CD14-positive monocyte (primary cell): ENCODE data around the gene REEP2. TPM values are rescaled to one million over a fixed set of nuclear protein-coding genes. Genes with fewer than 3 reads are reported as not detected.
A peak's percentile ranks its signal among the peaks of the same experiment; 100 is the strongest.
"Not testable (repeated sequence)": the region's sequence is repeated elsewhere in the genome, so short reads cannot be mapped to it uniquely, and the experiment has no call there.

Experiments
- DNase-seq, 3 donors: peaks; one replicate each; pipeline ENCODE4 v3.0.0-alpha.2; 2011 to 2022
- H2AFZ ChIP-seq: 2 replicates; pipeline ENCODE4 v1.6.0; 2012; ENCODE audit warnings: mild to moderate bottlenecking, low read depth, low read length, inconsistent platforms; ENCODE audit not compliant: insufficient read depth, poor library complexity, severe bottlenecking
- H3K27ac ChIP-seq, 2 donors: 1 replicate in 1 of 2; 2 replicates in 1 of 2; pipeline ENCODE4 v1.5.1; 2012 to 2013; ENCODE audit warnings: low read length in 2 of 2, control low read depth in 1 of 2, inconsistent platforms in 1 of 2, low read depth in 1 of 2, mild to moderate bottlenecking in 1 of 2
- H3K27me3 ChIP-seq, 2 donors: one replicate each; pipeline versions ENCODE4 v1.6.0 to v1.6.1; 2011 to 2013; ENCODE audit warnings: low read length in 2 of 2; ENCODE audit not compliant: control insufficient read depth in 2 of 2, insufficient read depth in 2 of 2
- H3K36me3 ChIP-seq, 2 donors: replicated peaks in 1 of 2; 1 replicate in 1 of 2; 2 replicates in 1 of 2; pipeline versions ENCODE4 v1.5.1 to v1.6.1; 2012 to 2013; ENCODE audit warnings: low read length in 2 of 2, control low read depth in 1 of 2, inconsistent platforms in 1 of 2, mild to moderate bottlenecking in 1 of 2; ENCODE audit not compliant: insufficient read depth in 2 of 2, control insufficient read depth in 1 of 2
- H3K4me1 ChIP-seq, 2 donors: 1 replicate in 1 of 2; 2 replicates in 1 of 2; pipeline versions ENCODE4 v1.5.1 to v1.6.1; 2012 to 2013; ENCODE audit warnings: low read length in 2 of 2, control low read depth in 1 of 2, inconsistent platforms in 1 of 2, mild to moderate bottlenecking in 1 of 2, moderate library complexity in 1 of 2; ENCODE audit not compliant: insufficient read depth in 2 of 2, control insufficient read depth in 1 of 2
- H3K4me2 ChIP-seq: replicated peaks from 2 replicates; pipeline ENCODE3; 2012; ENCODE audit warnings: low read length, moderate library complexity, mild to moderate bottlenecking; ENCODE audit not compliant: poor library complexity, severe bottlenecking; ENCODE audit errors: extremely low read depth
- H3K4me3 ChIP-seq, 3 experiments: fragments of 200-600 bp in 1 of 3; sonication (generic) in 1 of 3; replicated peaks in 1 of 3; 1 replicate in 2 of 3; 2 replicates in 1 of 3; pipeline ENCODE4 v1.5.1; 2011 to 2013; ENCODE audit warnings: low read length in 3 of 3, mild to moderate bottlenecking in 3 of 3, control low read depth in 2 of 3, low read depth in 2 of 3, inconsistent platforms in 1 of 3, moderate library complexity in 1 of 3
- H3K79me2 ChIP-seq: 2 replicates; pipeline ENCODE4 v1.6.0; 2012; ENCODE audit warnings: mild to moderate bottlenecking, control low read depth, inconsistent platforms, low read length, moderate library complexity; ENCODE audit not compliant: insufficient read depth
- H3K9ac ChIP-seq: 2 replicates; pipeline ENCODE4 v1.6.0; 2017; ENCODE audit warnings: low read length, mild to moderate bottlenecking; ENCODE audit not compliant: insufficient read depth, poor library complexity, severe bottlenecking
- H3K9me3 ChIP-seq, 2 donors: replicated peaks in 1 of 2; 1 replicate in 1 of 2; 2 replicates in 1 of 2; pipeline versions ENCODE4 v1.5.1 to v1.6.1; 2012 to 2013; ENCODE audit warnings: low read length in 2 of 2, control low read depth in 1 of 2; ENCODE audit not compliant: control insufficient read depth in 1 of 2, insufficient read depth in 1 of 2
- H4K20me1 ChIP-seq: 2 replicates; pipeline ENCODE4 v1.6.0; 2012; ENCODE audit warnings: mild to moderate bottlenecking, low read length, control low read depth, moderate library complexity; ENCODE audit not compliant: insufficient read depth
- H3K27ac Mint-ChIP-seq, 7 donors: one replicate each; pipeline ENCODE4 v1.8.0; 2020; ENCODE audit warnings: mild to moderate bottlenecking in 7 of 7, mixed read lengths in 7 of 7, moderate library complexity in 6 of 7, inconsistent platforms in 2 of 7
- H3K27me3 Mint-ChIP-seq, 3 donors: one replicate each; pipeline ENCODE4 v1.8.0; 2021 to 2022; ENCODE audit warnings: low read depth in 3 of 3, mild to moderate bottlenecking in 3 of 3, mixed read lengths in 3 of 3, moderate library complexity in 3 of 3, inconsistent platforms in 1 of 3
- H3K36me3 Mint-ChIP-seq, 2 donors: one replicate each; pipeline ENCODE4 v1.8.0; 2020; ENCODE audit warnings: mixed read lengths in 2 of 2, inconsistent platforms in 1 of 2, mild to moderate bottlenecking in 1 of 2
- H3K4me1 Mint-ChIP-seq: one replicate; pipeline ENCODE4 v1.8.0; 2020; ENCODE audit warnings: mild to moderate bottlenecking, mixed read lengths
- H3K4me3 Mint-ChIP-seq, 2 donors: one replicate each; pipeline ENCODE4 v1.8.0; 2020; ENCODE audit warnings: mild to moderate bottlenecking in 2 of 2, mixed read lengths in 2 of 2, moderate library complexity in 1 of 2
- H3K9me3 Mint-ChIP-seq, 7 donors: one replicate each; pipeline ENCODE4 v1.8.0; 2020 to 2022; ENCODE audit warnings: mixed read lengths in 7 of 7, mild to moderate bottlenecking in 6 of 7, moderate library complexity in 6 of 7, inconsistent platforms in 2 of 7
- WGBS: methylation state at CpG from one replicate; pipeline ENCODE4 v1.1.5; 2013; ENCODE audit warnings: missing lambda C conversion rate; ENCODE audit not compliant: insufficient coverage; 5-methylcytosine and 5-hydroxymethylcytosine counted together
- intact Hi-C, 2 donors: fragments of 100-400 bp; cut with micrococcal nuclease; formaldehyde crosslinking; loops; one replicate each; pipeline versions ENCODE4 v1.15.0 to v1.15.1; 2023
- polyA plus RNA-seq, 3 donors: library from polyadenylated mRNA; depleted of rRNA in 1 of 3; unstranded in 2 of 3; stranded (reverse) in 1 of 3; fragments of 300-500 nt in 2 of 3; fragments of >200 nt in 1 of 3; fragmentation: Illumina TruSeq in 2 of 3; gene quantifications; 1 replicate in 2 of 3; 2 replicates in 1 of 3; pipeline ENCODE4 v1.2.3, GENCODE V29; 2012 to 2021
- TF ChIP-seq, protein P1 (sequence below): fragments of 200-600 bp; IDR thresholded peaks from one replicate; pipeline ENCODE4 v1.8.0; 2022; ENCODE audit warnings: antibody characterized with exemption, mild to moderate bottlenecking

Gene REEP2
- polyA plus RNA-seq, 3 donors = not detected

DNA sequence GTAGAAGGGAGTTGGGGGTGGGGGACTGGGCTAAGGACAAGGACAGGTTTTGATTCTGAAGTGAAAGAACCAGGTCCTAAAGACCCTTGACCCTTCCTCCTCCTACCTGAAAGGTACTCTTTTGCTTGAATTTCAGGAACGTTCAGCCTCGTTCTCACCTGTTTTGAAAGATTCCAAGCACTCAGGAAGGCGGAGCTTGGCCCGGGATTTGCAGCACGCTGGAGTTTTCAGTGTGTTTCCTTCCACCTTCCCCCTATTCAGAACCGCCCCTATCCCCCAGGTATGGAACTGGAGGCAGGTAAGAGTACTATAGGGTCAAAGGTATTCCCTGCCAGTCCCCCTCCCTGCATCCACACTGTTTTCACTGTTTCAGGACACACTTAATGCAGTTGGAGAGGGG is 33.5 kb downstream of the REEP2 start:
- H3K79me2 ChIP-seq = no peaks in the 10 kb centered on the region
- peaks cover 12% of the 10 kb centered on the region for H3K4me1 Mint-ChIP-seq
- no peak overlapping the region for H3K9ac ChIP-seq
- intact Hi-C loops = no loop called here
- peaks cover 7% of the 10 kb centered on the region for H4K20me1 ChIP-seq
- H3K4me3 ChIP-seq = no peak overlapping the region
- no peak overlapping the region for H3K4me2 ChIP-seq
- TF ChIP-seq, protein P1, sequence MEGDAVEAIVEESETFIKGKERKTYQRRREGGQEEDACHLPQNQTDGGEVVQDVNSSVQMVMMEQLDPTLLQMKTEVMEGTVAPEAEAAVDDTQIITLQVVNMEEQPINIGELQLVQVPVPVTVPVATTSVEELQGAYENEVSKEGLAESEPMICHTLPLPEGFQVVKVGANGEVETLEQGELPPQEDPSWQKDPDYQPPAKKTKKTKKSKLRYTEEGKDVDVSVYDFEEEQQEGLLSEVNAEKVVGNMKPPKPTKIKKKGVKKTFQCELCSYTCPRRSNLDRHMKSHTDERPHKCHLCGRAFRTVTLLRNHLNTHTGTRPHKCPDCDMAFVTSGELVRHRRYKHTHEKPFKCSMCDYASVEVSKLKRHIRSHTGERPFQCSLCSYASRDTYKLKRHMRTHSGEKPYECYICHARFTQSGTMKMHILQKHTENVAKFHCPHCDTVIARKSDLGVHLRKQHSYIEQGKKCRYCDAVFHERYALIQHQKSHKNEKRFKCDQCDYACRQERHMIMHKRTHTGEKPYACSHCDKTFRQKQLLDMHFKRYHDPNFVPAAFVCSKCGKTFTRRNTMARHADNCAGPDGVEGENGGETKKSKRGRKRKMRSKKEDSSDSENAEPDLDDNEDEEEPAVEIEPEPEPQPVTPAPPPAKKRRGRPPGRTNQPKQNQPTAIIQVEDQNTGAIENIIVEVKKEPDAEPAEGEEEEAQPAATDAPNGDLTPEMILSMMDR = no peak
- DNase-seq = no peak
- H3K9me3 ChIP-seq = no peaks in the 10 kb centered on the region
- no peaks in the 10 kb centered on the region for H3K36me3 ChIP-seq
- H3K27me3 Mint-ChIP-seq = peaks cover 14 to 32% (median 19%) of the 10 kb centered on the region in 3 donors
- H3K27ac ChIP-seq = no peak overlapping the region
- peak overlapping the region in 1 of 2 donors; percentile 51 for H3K4me3 Mint-ChIP-seq
- H3K9me3 Mint-ChIP-seq = peaks cover 0 to 7% (median 1%) of the 10 kb centered on the region in 7 donors
- peaks cover 0 to 11% of the 10 kb centered on the region in 2 donors for H3K27me3 ChIP-seq
- 69% methylated on average over 3 of the region's 6 CpGs for WGBS
- H3K27ac Mint-ChIP-seq = no peak overlapping the region
- peaks cover 7 to 11% of the 10 kb centered on the region in 2 donors for H3K4me1 ChIP-seq
- no peak overlapping the region for H2AFZ ChIP-seq
- peaks cover 8 to 12% of the 10 kb centered on the region in 2 donors for H3K36me3 Mint-ChIP-seq

DNA sequence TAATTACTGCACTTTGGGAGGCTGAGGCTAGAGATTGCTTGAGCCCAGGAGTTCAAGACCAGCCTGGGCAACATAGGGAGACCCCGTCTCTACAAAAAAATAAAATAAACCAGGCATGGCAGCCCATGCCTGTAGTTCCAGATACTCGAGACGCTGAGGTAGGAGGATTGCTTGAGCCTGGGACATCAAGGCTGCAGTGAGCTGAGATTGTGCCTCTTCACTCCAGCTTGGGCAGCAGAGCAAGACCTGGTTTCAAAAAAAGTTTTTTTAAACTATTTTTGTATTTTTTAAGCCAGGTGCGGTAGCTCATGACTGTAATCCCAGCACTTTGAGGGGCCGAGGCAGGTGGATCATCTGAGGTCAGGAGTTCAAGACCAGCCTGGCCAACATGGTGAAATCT is 34.3 kb downstream of the REEP2 start:
- H4K20me1 ChIP-seq, intact Hi-C loops, H3K4me2 ChIP-seq, H3K4me1 Mint-ChIP-seq, H3K9me3 Mint-ChIP-seq, H3K27me3 ChIP-seq, H3K36me3 Mint-ChIP-seq, H3K4me3 ChIP-seq, DNase-seq, H3K9ac ChIP-seq, H3K9me3 ChIP-seq, H3K27ac Mint-ChIP-seq, H3K79me2 ChIP-seq, H3K4me1 ChIP-seq, H3K36me3 ChIP-seq, H2AFZ ChIP-seq, H3K27ac ChIP-seq: not testable (repeated sequence)
- WGBS = 95% methylated on average over 4 of the region's 5 CpGs
- peak overlapping the region in 1 of 2 donors; percentile 21 for H3K4me3 Mint-ChIP-seq
- H3K27me3 Mint-ChIP-seq = peaks cover 9 to 25% (median 13%) of the 10 kb centered on the region in 3 donors
